Measurements from ENCODE around the gene NPPA.

GRCh38 chr1:11796036-11796828, 51.4 kb downstream of the NPPA start:
- TF ChIP-seq SUZ12 (IDR thresholded peaks at IDR 0.05; ENCODE audit: extremely low read depth, insufficient read depth, insufficient read length) (no peak), ZNF274 (IDR thresholded peaks at IDR 0.05; ENCODE audit: low read depth, low read length) (no peak)

Data from NT2/D1 (cell line).